ENCODE results near the gene KNSTRN. TPM values are rescaled to one million over a fixed set of nuclear protein-coding genes. Genes with fewer than 3 reads are reported as not detected.

The KNSTRN gene
- total and polyA plus RNA-seq, 4 donors = 3.4 to 28.1 (median 8.9) TPM

- Histone ChIP-seq H3K27ac (ENCODE audit: low read depth in 1 of 2, low read length in 2 of 2) (no peak overlapping the region), H3K9ac (ENCODE audit: low read depth in 1 of 2, low read length in 2 of 2) (no peak overlapping the region), H3K9me3 (ENCODE audit: control insufficient read depth in 4 of 4, low read length in 3 of 4) (no peaks in the 10 kb centered on the region), H3K4me3 (ENCODE audit: low read depth in 1 of 3, low read length in 3 of 3) (no peak overlapping the region), H3K27me3 (ENCODE audit: control insufficient read depth in 4 of 4, insufficient read depth in 4 of 4, low read length in 3 of 4) (no peaks in the 10 kb centered on the region), H3K36me3 (ENCODE audit: control insufficient read depth in 4 of 4, insufficient read depth in 3 of 4, low read depth in 1 of 4, low read length in 3 of 4) (no peaks in the 10 kb centered on the region), H3K4me1 (ENCODE audit: control insufficient read depth in 4 of 4, insufficient read depth in 4 of 4, low read length in 3 of 4) (peaks cover 7 to 41% (median 22%) of the 10 kb centered on the region in 4 donors)
- TF ChIP-seq JUND (IDR thresholded peaks at IDR 0.05) = no peak
- no peak for TF ChIP-seq NR2F2 (IDR thresholded peaks at IDR 0.05)
- TF ChIP-seq FOXA2 (IDR thresholded peaks at IDR 0.05) = no peak
- no peak for TF ChIP-seq FOXA1 (IDR thresholded peaks at IDR 0.05)
- TF ChIP-seq TAF1 (conservative IDR thresholded peaks at IDR 0.05) = no peak
- no peak for TF ChIP-seq RXRA (IDR thresholded peaks at IDR 0.05)
- peak; percentile 48 for TF ChIP-seq CTCF (IDR thresholded peaks at IDR 0.05; ENCODE audit: low read depth, low read length, missing input control)
- TF ChIP-seq MAX (IDR thresholded peaks at IDR 0.05) = no peak
- TF ChIP-seq RAD21 (IDR thresholded peaks at IDR 0.05) = peak; percentile 71 to 72
- DNase-seq (ENCODE audit: low spot score) = peak; percentile 73
- 49% methylated on average over 11 of the region's 11 CpGs for WGBS
Measured at GRCh38 chr15:40338041-40338657, 44.4 kb upstream of the KNSTRN start.

GRCh38 chr15:40338921-40339620 is 43.5 kb upstream of the KNSTRN start:
- Histone ChIP-seq H3K27ac (ENCODE audit: low read depth in 1 of 2, low read length in 2 of 2) (peak overlapping the region in 1 of 2 donors; percentile 79), H3K4me1 (ENCODE audit: control insufficient read depth in 4 of 4, insufficient read depth in 4 of 4, low read length in 3 of 4) (peaks cover 7 to 36% (median 22%) of the 10 kb centered on the region in 4 donors), H3K9ac (ENCODE audit: low read depth in 1 of 2, low read length in 2 of 2) (no peak overlapping the region), H3K27me3 (ENCODE audit: control insufficient read depth in 4 of 4, insufficient read depth in 4 of 4, low read length in 3 of 4) (no peaks in the 10 kb centered on the region), H3K36me3 (ENCODE audit: control insufficient read depth in 4 of 4, insufficient read depth in 3 of 4, low read depth in 1 of 4, low read length in 3 of 4) (no peaks in the 10 kb centered on the region), H3K4me3 (ENCODE audit: low read depth in 1 of 3, low read length in 3 of 3) (no peak overlapping the region), H3K9me3 (ENCODE audit: control insufficient read depth in 4 of 4, low read length in 3 of 4) (no peaks in the 10 kb centered on the region)
- TF ChIP-seq TAF1 (conservative IDR thresholded peaks at IDR 0.05) (no peak), SP1 (IDR thresholded peaks at IDR 0.05) (no peak), NR2F2 (IDR thresholded peaks at IDR 0.05) (no peak), REST (IDR thresholded peaks at IDR 0.05) (no peak), ZBTB33 (IDR thresholded peaks at IDR 0.05) (no peak), CTCF (IDR thresholded peaks at IDR 0.05; ENCODE audit: low read depth, low read length, missing input control) (no peak), GABPA (IDR thresholded peaks at IDR 0.05 in 1 of 2, conservative IDR thresholded peaks at IDR 0.05 in 1 of 2) (no peak), MAX (IDR thresholded peaks at IDR 0.05) (no peak), RAD21 (IDR thresholded peaks at IDR 0.05) (no peak), FOXA2 (IDR thresholded peaks at IDR 0.05) (no peak), YY1 (IDR thresholded peaks at IDR 0.05) (no peak), JUND (IDR thresholded peaks at IDR 0.05) (no peak), EGR1 (IDR thresholded peaks at IDR 0.05; ENCODE audit: low read depth in 2 of 2) (no peak), ATF3 (IDR thresholded peaks at IDR 0.05) (no peak), FOXA1 (IDR thresholded peaks at IDR 0.05) (no peak), HNF4A (conservative IDR thresholded peaks at IDR 0.05) (no peak), HNF4G (IDR thresholded peaks at IDR 0.05) (no peak), RXRA (IDR thresholded peaks at IDR 0.05) (no peak)
- no peak for DNase-seq (ENCODE audit: low spot score)
- 89% methylated on average over 11 of the region's 11 CpGs for WGBS

All from liver (tissue), 9 donors.